Stimulated activated CD4-positive, alpha-beta T cell treated with anti-CD3 and anti-CD28 coated beads, TNF-alpha, amount 100 ng/mL, for 4 hours (primary cell): ENCODE measurements around the gene MAP3K5.

Source experiments
- DNase-seq, 3 experiments: peaks; one replicate each; pipeline ENCODE4 v3.0.0-alpha.2; 2020; ENCODE audit warnings: low read depth in 3 of 3

The MAP3K5 gene

DNA sequence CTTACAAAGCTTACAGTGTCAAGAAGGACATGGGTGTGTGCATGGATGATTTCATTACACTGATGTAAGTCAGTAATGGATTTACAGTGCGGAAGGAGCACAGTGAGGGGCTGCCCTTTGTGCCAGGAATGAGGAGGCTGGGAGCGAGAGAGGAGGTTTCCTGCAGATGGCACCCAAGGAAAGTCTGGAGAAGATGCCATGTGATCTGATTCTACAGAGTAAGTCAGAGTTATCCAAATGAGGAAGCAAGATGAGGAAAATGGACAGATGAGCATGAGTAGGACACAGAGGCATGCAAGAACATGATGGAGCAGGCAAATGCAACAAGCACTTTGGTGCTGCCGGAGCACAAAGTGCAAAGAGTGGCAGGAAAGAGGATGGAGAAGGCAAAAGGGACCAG, 271.8 kb downstream of the MAP3K5 start:
- DNase-seq: no peak

DNA sequence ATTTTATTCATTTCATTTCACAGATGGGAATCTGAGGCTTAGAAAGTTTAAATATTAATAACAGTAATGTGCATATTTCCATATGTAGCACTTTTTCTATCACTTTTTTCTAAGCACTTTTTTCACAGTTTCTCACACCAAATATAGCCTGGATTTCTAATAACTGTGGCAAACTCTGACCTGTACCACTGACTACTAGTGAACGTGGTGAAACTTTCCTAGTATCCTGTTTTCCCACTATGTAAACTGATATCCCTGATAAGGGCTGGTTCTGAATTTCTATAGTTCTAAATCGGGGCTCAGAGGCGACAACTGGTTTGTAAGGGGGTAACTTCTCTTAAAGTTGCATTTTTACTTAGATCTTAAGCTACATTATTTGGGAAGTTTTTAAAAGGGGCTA, 274.7 kb downstream of the MAP3K5 start:
- DNase-seq: no peak

GRCh38 chr6:136517002-136517401, 275.3 kb downstream of the MAP3K5 start:
- no peak for DNase-seq

DNA sequence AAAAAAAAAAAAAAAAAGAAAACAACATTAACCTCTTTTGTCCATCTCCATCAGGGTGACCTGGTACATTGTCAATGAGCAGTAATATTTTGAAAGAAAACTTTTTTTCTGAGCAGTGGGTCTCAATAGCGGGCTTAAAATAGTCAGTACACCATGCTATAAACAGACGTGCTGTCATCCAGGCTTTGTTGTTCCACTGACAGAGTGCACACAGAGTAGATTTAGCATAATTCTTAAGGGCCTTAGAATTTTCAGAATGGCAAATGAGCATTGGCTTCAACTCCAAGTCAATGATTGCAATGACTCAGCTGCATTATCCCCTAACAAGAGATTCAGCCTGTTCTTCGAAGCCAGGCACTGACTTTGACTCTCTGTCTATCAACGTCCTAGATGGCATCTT, 277.7 kb downstream of the MAP3K5 start:
- no peak for DNase-seq

DNA sequence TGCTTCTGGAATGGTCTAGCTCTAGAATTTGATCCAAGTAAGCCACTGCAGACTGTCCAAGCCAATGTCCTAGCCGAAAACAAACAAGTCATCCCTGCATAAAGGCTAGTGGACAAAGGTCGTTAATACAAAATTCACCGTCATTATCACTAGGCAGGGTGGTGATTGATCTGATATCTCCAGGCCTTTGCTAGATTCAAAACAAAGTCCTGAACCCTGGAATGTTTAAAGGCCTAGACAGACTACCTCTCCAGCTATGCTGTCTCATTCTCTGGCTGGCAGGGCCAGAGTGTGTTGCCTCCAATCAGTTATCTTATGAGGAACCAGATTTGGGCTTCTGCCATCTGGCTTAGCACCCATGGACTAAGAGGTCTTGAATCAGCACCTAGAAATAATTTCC, 280.4 kb downstream of the MAP3K5 start:
- no peak for DNase-seq

DNA sequence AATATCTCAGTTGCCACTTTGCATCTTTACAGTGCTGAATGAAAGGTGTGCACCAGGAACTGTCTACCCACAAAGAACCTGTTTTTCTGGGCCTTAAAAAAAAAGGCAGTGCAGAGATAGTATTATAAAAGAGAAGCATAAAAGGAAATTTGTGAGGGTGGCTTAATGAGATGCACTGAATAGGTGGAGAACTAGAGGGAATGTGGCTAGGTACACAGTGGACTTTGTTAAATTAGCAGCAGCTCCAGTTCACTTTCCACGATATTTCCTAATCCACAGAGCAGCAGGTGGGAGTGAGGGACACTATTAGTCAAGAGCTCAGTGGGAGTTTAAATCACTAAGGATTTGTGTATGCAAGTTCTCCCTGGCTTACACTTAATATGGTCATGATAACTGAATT, 280.9 kb downstream of the MAP3K5 start:
- no peak for DNase-seq

- no peak for DNase-seq
These were observed 281.5 kb downstream of the MAP3K5 start for GRCh38 chr6:136510782-136511181.

- DNase-seq: peak in 2 of 3 experiments; percentile 6 to 11
These were observed 282.0 kb downstream of the MAP3K5 start for GRCh38 chr6:136510299-136510698.

DNA sequence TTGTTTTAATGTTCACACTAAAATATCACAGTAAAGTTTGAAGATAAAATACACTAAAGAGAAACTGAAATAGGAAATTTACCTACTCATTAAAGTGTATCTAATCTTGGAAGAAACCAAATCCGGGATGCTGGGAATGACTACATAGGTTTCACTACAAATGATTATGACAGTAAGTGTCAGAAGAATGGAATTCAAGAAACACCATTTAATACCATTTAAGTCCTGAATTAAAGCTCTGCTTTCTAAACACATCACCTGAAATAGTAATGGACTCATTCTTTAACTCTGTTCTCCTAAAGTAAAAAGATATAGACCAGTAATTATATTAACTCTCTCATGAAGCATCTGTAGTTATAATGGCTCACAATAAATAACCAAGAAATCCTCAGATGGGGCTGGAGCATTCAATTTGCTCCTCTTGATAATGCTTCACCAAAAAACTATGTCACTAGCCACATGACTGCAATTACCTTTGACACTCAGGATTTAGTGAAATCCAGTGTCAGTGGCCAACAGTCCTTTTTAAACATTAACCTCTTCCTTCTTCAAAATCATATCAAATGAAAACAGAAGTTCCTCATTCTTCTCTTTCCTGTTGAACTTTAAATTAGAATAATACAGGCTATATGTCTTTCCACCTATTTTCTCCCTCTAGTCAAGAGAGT, 283.4 kb downstream of the MAP3K5 start:
- no peak for DNase-seq
